Activated CD4-positive, CD25-positive, alpha-beta regulatory T cell treated with anti-CD3 and anti-CD28 coated beads, Interleukin-2, amount 50 U/mL, for 72 hours (primary cell): Measurements from ENCODE around the gene SPPL3.

Source experiments
- DNase-seq: peaks from one replicate; pipeline ENCODE4 v3.0.0; 2021

SPPL3 gene

DNA sequence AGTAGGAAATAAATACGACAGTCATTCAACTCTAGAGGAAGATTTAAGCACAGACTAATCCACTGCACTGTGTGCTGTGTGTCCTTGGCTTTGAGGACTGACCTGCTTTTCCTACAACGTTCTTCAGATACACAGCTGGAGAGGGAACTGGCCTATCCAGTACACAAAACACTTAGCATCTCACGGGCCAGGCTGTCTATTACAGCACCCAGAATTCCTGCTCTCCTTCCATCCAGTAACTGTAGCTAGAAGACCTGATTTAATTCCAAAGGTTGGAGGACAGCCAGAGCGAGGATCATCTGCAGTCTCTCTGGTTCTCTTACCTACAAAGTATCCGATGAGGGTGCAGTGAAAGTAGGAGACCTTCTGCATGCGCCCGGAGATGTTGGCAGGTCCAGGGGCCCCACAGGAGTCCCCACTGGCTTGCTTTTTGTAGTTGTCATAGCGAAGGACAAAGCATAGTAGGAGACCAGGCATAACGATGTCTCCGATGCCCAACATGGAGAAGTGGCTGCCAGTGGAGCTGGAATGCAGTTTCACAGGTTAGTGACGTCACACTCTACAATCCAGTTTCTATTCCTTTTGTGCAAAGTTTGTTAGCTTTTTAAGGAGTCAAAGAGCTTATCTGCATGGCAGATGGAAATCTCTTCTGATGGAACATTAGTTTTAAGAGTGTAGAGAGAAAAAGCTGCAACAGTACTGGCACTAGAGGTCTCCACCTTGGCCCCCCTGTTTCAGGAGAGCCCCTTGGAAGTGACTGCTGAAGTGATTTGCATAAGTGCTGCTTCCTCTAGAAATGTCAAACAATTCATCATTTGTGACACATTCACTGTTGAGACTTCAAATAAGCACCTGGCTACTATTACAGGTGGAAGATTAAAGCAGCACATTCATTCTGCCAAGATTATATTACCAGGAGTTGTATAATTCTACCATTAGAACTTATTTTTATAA lies 136.8 kb downstream of the SPPL3 start:
- DNase-seq = no peak

DNA sequence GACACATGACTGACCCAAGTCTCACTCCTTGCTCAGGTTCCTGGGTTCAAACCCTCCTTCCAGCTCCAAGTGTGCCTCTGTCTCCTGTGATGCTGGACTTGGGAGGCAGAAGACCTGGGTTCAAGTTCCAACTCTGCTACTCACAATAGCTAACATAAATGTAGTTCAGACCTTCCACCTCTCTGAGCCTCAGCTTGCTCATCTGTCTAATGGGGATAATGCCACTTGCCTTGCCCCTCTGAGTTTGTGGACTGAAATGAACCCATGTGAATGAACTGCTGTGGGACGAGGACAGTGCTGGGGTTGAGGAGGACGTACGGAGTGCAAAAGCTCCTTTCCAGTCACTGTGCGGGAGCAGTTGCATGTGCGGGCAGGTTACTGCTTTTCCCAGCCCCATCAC lies 137.6 kb downstream of the SPPL3 start:
- no peak for DNase-seq

DNA sequence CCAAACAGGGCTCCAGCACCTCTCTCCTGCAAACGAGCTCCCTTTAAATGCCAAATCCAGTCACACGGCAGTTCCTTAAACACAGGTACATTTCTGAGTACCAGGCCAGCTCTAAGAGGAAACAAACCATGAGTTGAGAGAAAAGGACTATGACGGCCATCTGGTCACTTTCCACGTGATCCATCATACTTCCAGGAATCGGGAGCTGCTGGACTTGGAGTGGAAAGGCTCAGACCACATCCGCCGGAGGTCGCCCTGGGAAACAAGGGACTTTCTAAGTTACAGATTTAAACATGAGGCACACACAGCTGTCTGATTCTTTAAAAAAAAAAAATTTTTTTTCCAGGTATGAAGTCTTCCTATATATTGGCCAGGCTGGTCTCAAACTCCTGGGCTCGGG lies 139.3 kb downstream of the SPPL3 start:
- DNase-seq = no peak

DNA sequence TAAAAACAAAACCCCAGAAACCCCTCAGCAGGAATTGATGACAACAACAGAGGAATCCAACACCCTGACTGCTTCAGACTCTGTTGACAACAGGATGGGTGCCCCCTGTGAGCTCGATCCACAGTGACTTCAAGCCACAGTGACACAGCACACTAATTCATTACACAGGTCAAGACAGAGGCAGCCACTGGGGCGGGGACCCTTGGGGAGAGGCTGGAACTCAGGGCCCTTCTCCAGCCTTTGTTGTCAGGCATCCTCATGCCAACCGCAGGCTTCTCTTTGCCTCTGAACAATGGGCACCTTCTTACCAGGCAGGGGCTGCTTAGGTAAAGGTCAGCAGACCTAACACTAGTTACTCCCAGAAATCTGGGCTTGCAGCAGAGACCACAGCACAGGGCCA lies 140.9 kb downstream of the SPPL3 start:
- DNase-seq = no peak

DNA sequence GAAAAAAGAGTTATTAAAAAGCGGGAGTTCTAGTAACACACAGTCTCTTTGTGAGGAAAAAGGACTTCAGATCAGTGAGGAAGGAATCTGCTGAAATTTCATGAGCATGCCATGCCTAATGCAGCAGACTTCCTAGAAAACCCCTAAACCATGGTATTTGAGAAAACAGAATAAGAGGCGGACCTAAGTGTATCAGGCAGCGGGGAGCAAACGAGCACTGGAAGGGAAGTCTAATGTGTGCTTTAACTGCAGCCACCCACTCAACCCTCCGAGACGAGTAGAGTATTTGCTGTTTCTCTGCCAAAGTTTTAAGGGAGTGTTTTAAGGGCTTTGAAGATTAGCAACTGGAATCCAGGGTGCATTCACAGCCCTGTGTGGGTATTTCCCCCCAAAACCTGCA lies 142.1 kb downstream of the SPPL3 start:
- no peak for DNase-seq

DNA sequence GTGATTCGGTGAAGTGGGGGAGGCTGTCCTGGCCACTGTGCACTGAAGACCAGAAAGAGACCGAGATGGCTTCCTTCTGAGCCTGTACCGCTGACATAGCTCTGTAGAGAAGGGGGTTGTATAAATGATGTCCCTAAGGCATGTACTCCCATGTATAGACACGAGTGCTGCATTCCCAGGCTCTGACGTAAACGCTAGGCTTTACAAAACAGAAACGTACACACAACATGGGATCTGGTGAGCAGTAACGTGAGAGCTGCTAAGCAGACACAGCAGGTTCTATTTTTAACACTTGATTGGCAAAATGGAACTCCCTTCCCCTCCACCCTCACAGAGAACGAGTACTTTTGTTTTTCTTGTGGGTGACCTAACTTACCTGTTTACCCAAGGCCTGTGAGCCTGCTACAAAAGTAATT lies 142.6 kb downstream of the SPPL3 start:
- peak; percentile 11 for DNase-seq

DNA sequence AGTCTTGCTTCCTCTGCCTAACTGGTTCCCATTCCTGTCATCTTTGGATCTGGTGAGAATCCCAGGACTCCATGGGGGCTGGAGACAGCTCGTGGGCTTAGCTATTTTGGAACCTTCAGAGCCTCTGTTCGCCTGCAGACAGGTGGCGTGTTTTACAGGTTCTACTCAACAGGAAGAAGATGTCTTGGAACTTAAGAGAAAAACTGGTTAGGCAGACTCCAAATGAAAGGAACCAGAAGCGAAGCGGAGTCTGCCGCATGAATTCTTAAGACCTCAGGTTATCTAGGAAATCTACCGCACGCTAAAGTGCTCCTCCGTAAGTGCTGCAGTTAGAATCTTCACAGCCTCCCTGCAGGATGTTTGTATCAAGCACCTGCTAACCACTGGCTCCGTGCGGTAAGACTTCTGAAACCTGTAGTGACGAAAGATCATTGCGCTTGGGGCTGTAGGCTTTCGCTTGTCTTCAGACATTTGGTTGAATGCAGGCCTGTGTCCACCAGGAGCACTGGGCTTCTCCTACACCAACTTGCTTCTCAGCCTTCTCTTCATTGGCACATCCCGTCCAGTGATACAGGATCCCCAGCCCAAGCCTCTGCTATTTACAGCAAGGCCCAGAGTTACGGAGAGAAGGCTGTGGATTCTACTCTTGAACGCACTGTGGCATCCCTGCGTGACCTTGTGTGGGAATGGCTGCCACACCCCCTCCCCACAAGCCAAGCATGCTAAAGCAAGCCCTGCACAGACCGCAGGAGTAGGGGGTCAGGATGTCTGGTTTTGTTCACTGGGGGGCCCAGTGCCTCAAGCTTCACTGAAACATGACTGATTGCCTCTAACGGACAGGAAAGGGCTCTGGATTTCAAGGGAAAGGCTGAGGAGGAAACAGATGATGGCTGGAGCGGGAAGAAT lies 143.6 kb downstream of the SPPL3 start:
- DNase-seq = no peak

DNA sequence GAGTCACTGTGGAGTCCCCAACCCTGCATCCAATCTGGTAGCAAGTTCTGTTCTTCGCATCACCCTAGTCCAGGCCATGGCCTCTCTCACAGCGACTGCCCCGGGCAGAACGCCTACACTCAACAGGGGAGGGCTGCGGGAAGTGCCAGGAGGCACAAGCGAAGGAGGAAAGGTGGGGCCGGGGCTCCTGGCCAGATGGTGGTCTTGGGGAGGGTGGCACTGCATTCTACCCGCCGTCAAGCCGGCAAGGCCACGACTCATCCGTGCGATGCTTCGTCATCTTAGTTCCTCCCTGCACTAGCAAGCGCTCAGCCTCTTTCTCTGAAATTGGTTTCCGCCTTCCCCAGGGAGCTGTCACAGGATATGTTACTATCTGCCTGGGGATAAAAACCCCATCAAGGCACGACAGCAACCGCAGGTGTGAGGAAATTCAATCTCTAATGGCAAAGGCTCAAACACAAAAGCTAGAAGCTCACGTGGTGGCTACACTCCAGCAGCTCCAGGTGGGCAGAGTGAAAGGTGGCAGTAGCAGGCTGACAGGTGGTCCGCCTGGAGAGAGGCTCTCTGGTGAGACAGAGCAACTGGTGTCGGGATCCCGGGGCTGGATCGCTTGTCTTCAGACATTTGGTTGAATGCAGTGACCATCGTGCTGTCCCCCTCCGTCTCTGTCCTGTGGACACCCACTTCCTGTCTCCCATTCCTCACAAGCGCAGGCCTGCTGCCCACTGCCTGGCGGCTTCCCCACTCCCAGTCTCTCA lies 144.4 kb downstream of the SPPL3 start:
- no peak for DNase-seq

DNA sequence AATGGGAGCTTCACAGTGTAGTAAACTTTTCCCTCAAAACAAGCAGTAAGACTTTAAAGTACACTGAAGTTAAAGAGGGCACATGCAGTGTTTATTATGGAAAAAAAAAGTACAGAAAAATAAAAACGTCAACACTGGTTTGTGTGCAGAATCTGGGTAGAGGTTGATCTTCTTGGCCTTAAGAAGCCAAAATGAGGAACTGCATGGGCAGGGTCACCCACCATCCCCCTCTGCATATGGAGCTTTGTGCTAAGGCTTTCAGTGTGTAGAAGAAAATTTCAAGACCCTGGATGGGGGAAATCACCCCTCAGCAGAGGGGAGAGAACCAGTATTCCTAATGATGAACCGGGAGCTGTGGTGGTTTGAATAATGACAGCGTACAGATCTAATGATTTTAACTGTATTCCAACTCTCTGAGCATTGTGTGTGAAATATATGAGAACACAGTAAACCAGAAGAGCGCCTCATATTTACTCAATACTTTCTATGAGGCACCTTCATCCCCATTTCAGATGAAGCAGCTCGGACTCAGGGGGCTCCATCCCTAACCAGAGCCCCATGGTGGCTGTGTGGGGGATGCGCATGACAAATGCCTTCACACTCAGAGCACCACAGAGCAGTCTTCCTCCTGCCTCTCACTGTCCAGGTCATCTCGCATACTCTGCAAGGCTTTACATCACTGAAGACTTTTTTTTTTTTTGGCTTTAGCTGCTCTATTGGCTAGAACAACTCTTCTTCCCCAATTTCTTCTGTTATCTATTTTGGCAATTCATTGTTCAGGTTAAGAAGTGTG lies 145.2 kb downstream of the SPPL3 start:
- no peak for DNase-seq

DNA sequence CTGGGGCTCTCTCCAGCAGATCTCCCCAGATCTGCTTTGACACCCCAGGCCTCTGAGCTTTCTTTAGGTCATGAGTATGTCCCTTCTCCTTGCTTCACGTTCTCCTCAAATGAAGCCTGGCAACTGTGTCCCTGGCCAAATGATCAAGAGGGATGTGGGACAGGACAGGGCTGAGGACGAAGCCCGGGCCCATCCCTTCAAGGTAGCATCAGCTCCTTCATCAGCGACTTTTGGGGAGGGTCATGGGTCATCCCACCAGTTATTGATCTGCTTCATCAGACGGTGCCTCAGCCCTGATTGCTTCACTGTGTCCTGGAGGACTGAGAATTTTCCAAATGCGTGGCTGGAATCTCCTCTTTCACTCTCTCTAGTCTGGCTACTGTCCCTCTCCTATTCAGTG lies 146.2 kb downstream of the SPPL3 start:
- DNase-seq = no peak

DNA sequence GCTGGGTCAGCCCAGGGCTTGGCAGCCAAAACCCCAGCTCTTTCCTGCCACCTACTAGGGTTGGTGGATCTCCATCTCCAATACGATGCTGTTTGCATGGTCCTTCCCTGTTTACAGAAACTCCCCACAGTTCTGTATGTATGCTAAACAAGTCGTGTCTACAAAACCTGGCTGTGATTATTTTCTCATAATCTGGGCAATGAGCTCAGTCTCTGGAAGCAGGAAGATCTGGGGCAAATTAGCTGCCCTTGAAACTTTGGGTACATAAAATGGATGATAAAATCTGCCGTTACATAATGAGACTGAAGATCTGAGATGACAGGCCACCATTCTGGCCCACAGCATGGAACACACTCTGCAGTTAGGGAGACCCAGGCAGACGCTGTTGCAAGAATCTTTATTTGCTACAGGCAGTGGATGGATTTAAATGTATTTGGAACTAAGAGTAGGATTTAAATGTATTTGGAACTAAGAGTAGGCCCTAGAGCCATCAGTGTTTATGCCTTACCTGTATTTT lies 146.9 kb downstream of the SPPL3 start:
- no peak for DNase-seq

DNA sequence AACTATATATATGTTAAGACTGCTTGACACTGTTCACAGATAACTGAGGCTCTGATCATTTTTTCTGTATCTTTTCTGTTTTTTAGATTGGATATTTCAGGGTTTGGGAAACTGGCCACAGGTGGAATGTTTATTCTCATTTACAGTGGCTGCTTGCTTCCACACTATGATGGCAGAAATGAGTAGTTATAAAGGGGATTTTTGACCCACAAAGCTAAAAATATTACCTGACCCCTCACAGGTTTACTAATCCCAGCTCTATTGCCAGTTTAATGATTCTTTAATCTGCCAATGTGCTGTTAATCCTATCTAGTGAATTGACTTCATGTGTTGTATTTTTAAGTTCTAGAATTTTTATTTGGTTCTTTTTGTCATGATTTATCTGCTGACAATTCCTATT lies 148.9 kb downstream of the SPPL3 start:
- DNase-seq = no peak

DNA sequence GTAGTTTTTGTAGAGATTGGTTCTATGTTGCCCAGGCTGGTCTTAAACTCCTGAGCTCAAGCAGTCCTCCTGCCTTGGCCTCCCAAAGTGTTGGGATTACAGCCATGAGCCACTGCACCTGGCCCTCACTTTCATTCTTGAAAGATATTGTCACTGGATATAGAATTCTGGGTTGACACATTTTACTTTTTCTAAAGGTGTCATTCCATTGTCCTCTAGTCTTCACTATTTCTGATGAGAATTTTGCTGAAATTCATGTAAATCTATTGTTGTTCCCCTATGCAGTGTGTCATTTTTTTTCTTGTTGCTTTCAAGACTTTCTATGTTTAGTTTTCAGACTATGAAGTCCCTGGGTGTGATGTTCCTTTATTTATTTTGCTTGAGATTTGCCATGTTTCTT lies 149.4 kb downstream of the SPPL3 start:
- no peak for DNase-seq

DNA sequence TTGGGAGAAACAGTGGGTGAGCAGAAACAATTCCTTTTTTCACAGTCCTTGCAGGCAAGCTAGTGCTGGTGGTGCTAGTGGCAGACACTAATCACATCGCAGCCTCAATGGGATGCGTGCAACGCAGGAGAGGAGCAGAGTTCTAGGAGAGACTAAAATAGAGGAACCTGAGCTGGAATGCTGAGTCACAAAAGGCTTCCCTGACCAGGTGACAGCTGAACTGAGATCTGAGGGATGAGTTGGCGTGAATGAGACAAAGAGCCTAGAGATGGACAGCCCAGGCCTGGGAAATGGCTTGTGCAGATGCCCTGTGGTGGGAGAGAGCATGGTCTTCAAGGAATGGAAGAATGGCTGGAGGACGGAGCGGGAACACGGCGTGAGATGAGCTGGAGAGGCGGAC lies 152.8 kb downstream of the SPPL3 start:
- DNase-seq = no peak

DNA sequence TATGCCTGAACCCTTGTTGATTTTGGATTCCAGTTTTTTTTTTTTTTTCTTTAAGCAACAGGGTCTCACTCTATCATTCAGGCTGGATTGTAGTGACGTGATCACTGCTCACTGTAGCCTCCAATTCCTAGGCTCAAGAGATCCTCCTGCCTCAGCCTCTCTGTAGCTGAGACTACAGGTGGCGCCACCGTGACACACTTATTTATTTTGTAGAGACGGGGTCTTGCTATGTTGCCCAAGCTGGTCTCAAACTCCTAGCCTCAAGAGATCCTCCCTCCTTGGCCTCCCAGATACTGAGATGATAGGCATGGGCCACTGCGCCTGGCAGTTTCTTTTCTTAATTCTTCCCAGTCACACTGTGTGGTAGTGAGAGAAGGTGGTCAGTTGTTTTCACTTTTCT lies 153.4 kb downstream of the SPPL3 start:
- no peak for DNase-seq

DNA sequence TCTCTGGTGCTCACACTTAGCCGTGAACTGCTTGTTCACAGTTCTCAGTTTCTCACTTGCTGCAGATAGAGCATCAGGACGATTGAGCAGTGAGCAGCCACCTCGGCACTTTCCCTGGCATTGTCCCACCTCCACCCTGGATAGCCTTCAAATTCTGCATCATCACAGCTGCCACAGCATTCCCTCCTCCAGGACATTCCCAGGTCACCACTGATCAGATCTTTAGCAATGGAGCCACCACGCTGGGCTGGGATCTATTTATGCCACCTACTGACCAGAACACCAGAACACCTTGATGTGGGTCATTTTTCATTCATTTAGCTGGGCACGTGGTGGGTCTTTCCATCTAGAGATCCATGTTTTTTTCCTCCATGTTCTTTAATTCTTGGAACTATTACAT lies 154.9 kb downstream of the SPPL3 start:
- DNase-seq = no peak

DNA sequence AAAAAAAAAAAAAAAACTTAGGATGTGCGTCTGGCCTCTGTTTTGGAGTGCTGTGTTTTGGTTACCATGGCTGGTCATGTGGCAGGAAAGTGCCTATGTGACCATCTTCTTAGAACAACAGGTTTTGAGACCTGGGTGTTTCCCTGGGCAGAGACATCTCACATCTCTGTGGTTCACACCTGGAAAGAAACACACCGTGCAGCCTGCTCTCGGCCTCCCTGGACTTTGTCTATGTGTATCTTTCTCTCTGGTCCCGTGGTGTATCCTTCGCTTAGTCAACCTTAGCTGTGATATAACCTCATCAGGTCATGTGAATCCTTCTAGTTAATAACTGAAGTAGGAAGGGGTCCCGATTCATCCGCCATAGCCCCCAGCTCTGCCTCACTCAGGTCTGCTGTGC lies 155.9 kb downstream of the SPPL3 start:
- no peak for DNase-seq

DNA sequence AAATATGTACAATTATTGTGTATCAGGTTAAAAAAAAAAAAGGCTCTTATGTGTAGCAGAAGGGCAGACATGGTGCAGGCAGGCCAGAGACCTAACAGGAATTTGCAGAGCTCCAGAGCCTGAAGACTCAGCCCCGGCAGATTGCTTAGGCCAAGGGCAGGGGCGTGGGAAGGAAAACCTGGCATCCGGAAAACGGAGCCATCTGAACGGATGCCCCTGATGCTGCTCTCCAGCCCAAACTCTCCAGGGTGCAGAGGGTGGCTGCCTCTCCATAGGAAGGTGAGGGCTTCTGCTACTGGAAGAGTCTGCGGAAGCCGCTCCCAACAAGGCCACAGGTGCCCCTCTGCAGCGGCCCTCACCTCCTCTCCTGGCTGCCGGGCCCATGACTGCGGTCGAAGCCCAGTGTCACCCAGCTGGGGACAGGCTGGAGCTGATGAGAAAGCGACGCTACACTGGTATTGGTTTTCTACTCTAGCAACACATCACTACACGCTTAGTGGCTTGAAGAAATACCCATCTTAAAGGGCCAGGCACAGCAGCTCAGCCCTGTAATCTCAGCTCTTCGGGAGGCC lies 159.2 kb downstream of the SPPL3 start:
- DNase-seq = no peak

DNA sequence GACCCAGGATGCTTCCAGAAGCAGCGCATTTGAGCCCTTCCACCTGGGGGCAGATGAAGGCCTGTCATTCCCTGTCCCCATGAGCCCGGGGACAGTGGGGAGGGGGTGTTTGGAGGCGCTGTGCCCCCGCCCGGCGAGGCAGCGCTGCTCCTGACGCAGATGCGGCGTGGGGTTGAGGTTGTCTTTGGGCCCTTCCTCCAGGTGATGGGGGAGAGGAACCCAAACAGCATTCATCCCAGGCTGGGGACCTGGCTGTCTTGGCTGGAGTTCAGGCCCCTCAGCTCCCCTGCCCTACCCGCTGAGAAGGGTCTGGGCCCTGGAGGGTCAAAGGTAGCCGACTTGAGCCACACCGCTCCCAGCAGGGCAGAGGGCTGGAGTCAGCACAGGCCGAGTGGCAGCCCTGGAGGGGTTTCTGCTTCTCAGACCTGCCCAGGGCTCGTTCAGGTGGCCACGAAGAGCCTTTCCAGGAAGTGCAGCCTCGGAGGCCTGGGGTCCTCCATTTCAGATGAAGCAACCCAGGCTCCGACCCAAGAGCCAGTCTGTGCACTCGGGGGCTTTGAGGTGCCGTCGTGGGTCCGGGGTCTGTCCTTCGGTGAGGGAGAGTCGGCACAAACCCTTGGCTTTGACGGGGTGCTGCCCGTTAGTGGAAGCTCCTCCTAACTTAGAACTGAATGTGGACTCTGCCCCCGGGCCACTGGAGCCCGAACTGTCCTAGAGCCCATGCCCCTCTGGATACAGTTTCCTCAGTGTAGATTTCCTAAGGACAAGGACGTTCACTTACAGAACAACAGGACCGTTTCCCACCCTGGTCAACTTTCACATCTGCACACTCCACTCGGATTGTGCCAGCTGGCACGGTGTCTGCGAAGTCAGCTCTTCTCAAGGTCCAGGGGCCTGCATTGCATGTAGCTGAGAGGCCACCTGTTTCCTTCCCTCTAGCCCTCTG lies 162.4 kb downstream of the SPPL3 start:
- DNase-seq = no peak

DNA sequence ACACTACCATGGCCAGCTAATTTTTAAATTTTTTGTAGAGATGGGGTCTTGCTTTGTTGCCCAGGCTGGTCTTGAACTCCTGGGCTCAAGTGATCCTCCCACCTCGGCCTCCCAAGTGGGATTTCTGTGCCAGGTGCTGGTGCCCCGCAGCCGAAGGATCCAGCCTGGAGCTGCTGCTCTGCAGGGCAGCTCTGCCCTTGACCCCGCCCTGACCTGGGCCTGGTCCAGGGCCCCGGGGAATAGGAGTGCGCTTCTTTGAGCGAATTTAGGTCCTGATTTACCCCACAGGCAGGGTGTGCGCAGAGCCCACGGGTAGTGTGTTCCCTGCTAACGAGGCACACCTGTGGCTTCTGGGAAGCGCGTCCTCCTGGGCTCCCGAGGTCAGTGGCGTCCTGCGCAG lies 163.3 kb downstream of the SPPL3 start:
- no peak for DNase-seq
